ENCODE data around the gene AMDHD2. TPM values are rescaled to one million over a fixed set of nuclear protein-coding genes. Genes with fewer than 3 reads are reported as not detected.
A peak's percentile ranks its signal among the peaks of the same experiment; 100 is the strongest.

Gene AMDHD2
- total RNA-seq, 4 donors from 2014 or later: 32.9 to 50.3 (median 42.2) TPM

DNA sequence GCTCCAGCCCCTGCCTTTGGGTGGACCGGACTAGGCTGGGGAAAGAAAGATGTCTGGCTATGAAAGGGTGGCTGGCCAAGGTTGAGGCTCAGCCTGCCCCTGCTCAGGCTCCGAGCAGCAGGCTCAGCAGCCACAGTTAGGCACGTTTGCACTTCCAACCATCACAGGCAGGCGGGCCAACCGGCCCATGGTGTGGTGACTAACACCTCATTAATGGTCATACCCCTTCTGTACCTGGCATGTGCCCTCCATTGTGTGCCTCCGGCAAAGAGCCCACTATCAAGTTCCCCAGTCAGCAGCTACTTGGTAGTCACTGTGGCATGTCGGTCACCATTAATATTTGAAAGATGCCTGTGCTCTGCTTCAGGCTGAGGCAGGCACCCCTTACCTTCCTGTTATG lies 38.5 kb upstream of the AMDHD2 start:
- TF ChIP-seq POLR2A (IDR thresholded peaks at IDR 0.05): no peak
- TF ChIP-seq, protein P1, sequence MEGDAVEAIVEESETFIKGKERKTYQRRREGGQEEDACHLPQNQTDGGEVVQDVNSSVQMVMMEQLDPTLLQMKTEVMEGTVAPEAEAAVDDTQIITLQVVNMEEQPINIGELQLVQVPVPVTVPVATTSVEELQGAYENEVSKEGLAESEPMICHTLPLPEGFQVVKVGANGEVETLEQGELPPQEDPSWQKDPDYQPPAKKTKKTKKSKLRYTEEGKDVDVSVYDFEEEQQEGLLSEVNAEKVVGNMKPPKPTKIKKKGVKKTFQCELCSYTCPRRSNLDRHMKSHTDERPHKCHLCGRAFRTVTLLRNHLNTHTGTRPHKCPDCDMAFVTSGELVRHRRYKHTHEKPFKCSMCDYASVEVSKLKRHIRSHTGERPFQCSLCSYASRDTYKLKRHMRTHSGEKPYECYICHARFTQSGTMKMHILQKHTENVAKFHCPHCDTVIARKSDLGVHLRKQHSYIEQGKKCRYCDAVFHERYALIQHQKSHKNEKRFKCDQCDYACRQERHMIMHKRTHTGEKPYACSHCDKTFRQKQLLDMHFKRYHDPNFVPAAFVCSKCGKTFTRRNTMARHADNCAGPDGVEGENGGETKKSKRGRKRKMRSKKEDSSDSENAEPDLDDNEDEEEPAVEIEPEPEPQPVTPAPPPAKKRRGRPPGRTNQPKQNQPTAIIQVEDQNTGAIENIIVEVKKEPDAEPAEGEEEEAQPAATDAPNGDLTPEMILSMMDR (IDR thresholded peaks at IDR 0.05): no peak
- H3K4me3 ChIP-seq (ENCODE audit: low read depth, poor library complexity, severe bottlenecking): no peak overlapping the region
- no peak for DNase-seq (ENCODE audit: low spot score in 2 of 2)
- WGBS, 2 donors: 65 to 82% methylated on average over 7 of the region's 7 CpGs
- intact Hi-C loops (cut with DNase I; ENCODE audit: low total_unique reads): no loop called here

GRCh38 chr16:2482249-2482648 lies 37.9 kb upstream of the AMDHD2 start:
- 46 to 67% methylated on average over 13 of the region's 13 CpGs for WGBS, 2 donors
- TF ChIP-seq, protein P1 (IDR thresholded peaks at IDR 0.05): no peak
- no peak for TF ChIP-seq POLR2A (IDR thresholded peaks at IDR 0.05)
- intact Hi-C loops (cut with DNase I; ENCODE audit: low total_unique reads): no loop called here
- no peak for DNase-seq (ENCODE audit: low spot score in 2 of 2)
- no peak overlapping the region for H3K4me3 ChIP-seq (ENCODE audit: low read depth, poor library complexity, severe bottlenecking)

DNA sequence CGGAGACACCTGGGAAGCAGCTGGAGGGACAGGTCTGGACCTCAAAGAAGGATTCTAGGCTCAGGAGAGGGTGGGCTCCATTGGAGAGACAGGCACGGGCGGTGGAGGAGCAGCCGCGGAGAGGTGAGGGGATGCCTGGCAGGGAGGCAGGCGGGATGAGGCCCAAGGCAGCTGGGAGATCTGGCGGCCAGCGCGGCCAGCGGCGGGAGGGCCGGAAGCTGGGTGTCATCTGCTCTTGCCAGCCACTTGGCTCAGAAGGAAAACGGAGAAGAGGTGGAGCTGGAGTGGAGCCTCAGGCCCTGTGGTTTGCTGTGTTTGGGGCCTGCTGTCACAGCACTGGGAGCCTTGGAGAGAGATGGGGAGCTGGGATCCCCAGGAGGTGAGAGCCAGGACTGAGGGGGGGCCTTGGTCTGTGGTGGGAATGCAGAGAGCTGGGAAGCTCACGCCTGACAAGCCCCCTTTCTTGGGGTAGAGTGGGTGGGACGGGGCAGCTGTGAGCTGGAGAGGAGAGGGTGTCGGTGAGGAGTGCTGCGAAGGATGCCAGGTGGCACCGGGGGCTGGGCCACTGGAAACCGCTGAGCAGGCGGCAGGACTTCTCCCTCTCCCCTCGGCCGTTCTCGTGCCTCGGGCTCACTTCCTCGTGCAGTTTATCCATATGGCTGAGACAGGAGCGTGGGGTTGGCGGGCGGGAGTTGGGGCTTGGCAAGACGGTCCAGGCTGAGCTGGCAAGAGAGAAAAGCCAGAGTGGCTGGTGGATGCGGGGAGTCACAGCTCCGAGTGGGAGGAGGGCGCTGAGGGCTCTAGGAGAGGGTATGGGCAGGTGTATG lies 37.2 kb upstream of the AMDHD2 start:
- intact Hi-C loops (cut with DNase I; ENCODE audit: low total_unique reads): no loop called here
- no peak for TF ChIP-seq POLR2A (IDR thresholded peaks at IDR 0.05)
- TF ChIP-seq, protein P1 (IDR thresholded peaks at IDR 0.05): no peak
- 36 to 52% methylated on average over 32 of the region's 32 CpGs for WGBS, 2 donors
- peak in 1 of 2 donors; percentile 94 for DNase-seq (ENCODE audit: low spot score in 2 of 2)
- no peak overlapping the region for H3K4me3 ChIP-seq (ENCODE audit: low read depth, poor library complexity, severe bottlenecking)

GRCh38 chr16:2483939-2484897 lies 36.0 kb upstream of the AMDHD2 start:
- no peak for DNase-seq (ENCODE audit: low spot score in 2 of 2)
- WGBS, 2 donors: 81 to 85% methylated on average over 16 of the region's 16 CpGs
- H3K4me3 ChIP-seq (ENCODE audit: low read depth, poor library complexity, severe bottlenecking): no peak overlapping the region
- intact Hi-C loops (cut with DNase I; ENCODE audit: low total_unique reads): no loop called here
- TF ChIP-seq, protein P1 (IDR thresholded peaks at IDR 0.05): no peak
- TF ChIP-seq POLR2A (IDR thresholded peaks at IDR 0.05): no peak

DNA sequence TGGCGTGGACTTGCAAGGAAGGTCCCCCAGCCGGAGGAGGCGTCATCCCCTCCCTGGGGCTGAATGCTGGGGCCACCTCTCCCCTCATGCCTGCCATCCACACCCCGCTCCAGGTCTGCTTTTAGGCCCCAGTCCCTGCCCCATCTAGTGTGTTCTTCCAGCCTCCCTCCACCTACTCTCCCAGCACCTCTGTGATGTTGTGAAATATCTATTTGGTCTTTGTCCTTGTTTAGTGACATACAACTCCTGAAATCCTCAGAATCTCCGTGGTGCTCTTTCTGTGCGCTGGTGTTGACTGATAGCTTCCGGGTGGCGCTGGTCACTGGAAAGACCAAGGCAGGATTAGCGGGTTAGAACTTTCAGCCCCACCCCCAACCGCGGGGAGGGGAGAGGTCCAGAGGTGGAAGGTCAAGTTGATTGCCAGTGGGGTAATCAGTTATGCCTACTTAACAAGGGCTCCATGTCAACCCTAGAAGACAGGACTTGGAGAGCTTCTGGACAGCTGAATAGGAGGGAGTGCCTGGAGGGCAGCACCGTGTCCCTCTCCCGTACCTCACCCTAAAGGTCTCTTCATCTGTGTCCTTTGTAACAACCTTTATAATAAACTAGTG lies 35.2 kb upstream of the AMDHD2 start:
- no peak overlapping the region for H3K4me3 ChIP-seq (ENCODE audit: low read depth, poor library complexity, severe bottlenecking)
- intact Hi-C loops (cut with DNase I; ENCODE audit: low total_unique reads): no loop called here
- TF ChIP-seq, protein P1 (IDR thresholded peaks at IDR 0.05): no peak
- TF ChIP-seq POLR2A (IDR thresholded peaks at IDR 0.05): no peak
- 87 to 91% methylated on average over 13 of the region's 13 CpGs for WGBS, 2 donors
- no peak for DNase-seq (ENCODE audit: low spot score in 2 of 2)
